ENCODE results near the gene ZSCAN32.

The ZSCAN32 gene

GRCh38 chr16:3377917-3378316 is 22.9 kb downstream of the ZSCAN32 start:
- H3K9me3 ChIP-seq (ENCODE audit: control insufficient read depth, insufficient read depth, low read length): peaks cover 24% of the 10 kb centered on the region
- no peaks in the 10 kb centered on the region for H3K4me1 ChIP-seq (ENCODE audit: insufficient read depth, low read length)
- no peak overlapping the region for H3K9ac ChIP-seq (ENCODE audit: low read depth, low read length)
- H3K36me3 ChIP-seq (ENCODE audit: insufficient read depth, low read length): peaks cover 7% of the 10 kb centered on the region; the same call in 1 of the 2 replicates

GRCh38 chr16:3375680-3376079 is 25.1 kb downstream of the ZSCAN32 start:
- no peaks in the 10 kb centered on the region for H3K4me1 ChIP-seq (ENCODE audit: insufficient read depth, low read length)
- peaks cover 11% of the 10 kb centered on the region for H3K9me3 ChIP-seq (ENCODE audit: control insufficient read depth, insufficient read depth, low read length)
- no peaks in the 10 kb centered on the region for H3K36me3 ChIP-seq (ENCODE audit: insufficient read depth, low read length)
- H3K9ac ChIP-seq (ENCODE audit: low read depth, low read length): no peak overlapping the region

DNA sequence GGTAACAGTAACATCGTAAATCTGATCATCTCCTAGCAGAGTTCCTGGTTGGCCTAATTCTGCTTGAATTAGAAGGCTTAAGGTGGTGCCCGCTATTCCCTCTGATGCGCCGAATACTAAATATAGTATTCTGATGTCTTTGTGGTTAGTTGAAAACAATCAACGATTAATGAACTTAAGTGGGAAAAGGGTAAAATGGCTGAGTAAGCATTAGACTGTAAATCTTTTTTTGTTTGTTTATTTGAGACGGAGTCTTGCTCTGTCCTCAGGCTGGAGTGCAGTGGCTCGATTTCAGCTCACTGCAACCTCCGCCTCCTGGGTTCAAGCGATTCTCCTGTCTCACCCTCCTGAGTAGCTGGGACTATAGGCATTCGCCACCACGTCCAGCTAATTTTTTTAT is 31.7 kb downstream of the ZSCAN32 start:
- Histone ChIP-seq H3K9ac (ENCODE audit: low read depth, low read length) (no peak overlapping the region), H3K4me1 (ENCODE audit: insufficient read depth, low read length) (no peaks in the 10 kb centered on the region), H3K36me3 (ENCODE audit: insufficient read depth, low read length) (no peaks in the 10 kb centered on the region), H3K9me3 (ENCODE audit: control insufficient read depth, insufficient read depth, low read length) (0 out of 2 replicates have a peak, but pooled peaks cover 4% of the 10 kb centered on the region)

- H3K9me3 ChIP-seq (ENCODE audit: control insufficient read depth, insufficient read depth, low read length): 0 out of 2 replicates have a peak, but pooled peaks cover 4% of the 10 kb centered on the region
- no peaks in the 10 kb centered on the region for H3K4me1 ChIP-seq (ENCODE audit: insufficient read depth, low read length)
- H3K36me3 ChIP-seq (ENCODE audit: insufficient read depth, low read length): no peaks in the 10 kb centered on the region
- no peak overlapping the region for H3K9ac ChIP-seq (ENCODE audit: low read depth, low read length)
Observed at GRCh38 chr16:3364774-3365427, 35.9 kb downstream of the ZSCAN32 start.

- 0 out of 2 replicates have a peak, but pooled peaks cover 4% of the 10 kb centered on the region for H3K9me3 ChIP-seq (ENCODE audit: control insufficient read depth, insufficient read depth, low read length)
- no peaks in the 10 kb centered on the region for H3K36me3 ChIP-seq (ENCODE audit: insufficient read depth, low read length)
- H3K4me1 ChIP-seq (ENCODE audit: insufficient read depth, low read length): no peaks in the 10 kb centered on the region
- H3K9ac ChIP-seq (ENCODE audit: low read depth, low read length): no peak overlapping the region
Observed at GRCh38 chr16:3363793-3364192, 37.0 kb downstream of the ZSCAN32 start.

- Histone ChIP-seq H3K9ac (ENCODE audit: low read depth, low read length) (no peak overlapping the region), H3K9me3 (ENCODE audit: control insufficient read depth, insufficient read depth, low read length) (0 out of 2 replicates have a peak, but pooled peaks cover 4% of the 10 kb centered on the region), H3K36me3 (ENCODE audit: insufficient read depth, low read length) (no peaks in the 10 kb centered on the region; the same call in 1 of the 2 replicates), H3K4me1 (ENCODE audit: insufficient read depth, low read length) (no peaks in the 10 kb centered on the region)
Observed at GRCh38 chr16:3362931-3363330, 37.9 kb downstream of the ZSCAN32 start.

DNA sequence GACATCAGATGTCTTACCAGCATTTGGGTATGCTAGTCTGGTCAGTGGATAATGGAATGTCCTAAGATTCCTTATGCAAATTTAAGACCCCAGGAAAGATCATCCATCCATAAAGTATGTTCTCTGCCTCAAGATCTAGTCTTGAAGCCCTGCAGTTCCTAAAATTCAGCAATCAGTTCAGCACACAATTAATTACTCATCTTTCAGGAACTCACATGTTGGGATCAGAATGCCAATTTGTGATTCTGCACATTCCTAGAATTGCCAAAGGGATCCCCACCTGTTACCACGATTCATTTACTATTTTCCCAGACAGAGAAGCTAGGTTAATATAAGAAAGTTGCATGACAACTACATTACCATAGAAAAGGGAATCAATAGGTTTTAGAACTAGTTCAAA is 41.9 kb downstream of the ZSCAN32 start:
- Histone ChIP-seq H3K36me3 (ENCODE audit: insufficient read depth, low read length) (no peaks in the 10 kb centered on the region; the same call in 1 of the 2 replicates), H3K4me1 (ENCODE audit: insufficient read depth, low read length) (no peaks in the 10 kb centered on the region), H3K9ac (ENCODE audit: low read depth, low read length) (no peak overlapping the region), H3K9me3 (ENCODE audit: control insufficient read depth, insufficient read depth, low read length) (no peaks in the 10 kb centered on the region)

- H3K4me1 ChIP-seq (ENCODE audit: insufficient read depth, low read length): no peaks in the 10 kb centered on the region
Observed at GRCh38 chr16:3356118-3356517, 44.7 kb downstream of the ZSCAN32 start.

GRCh38 chr16:3355589-3355988 is 45.2 kb downstream of the ZSCAN32 start, which contains the start of gene OR2C1:
TSS of gene OR2C1 (plus strand) at chr16:3355889. CDS start at chr16:3355941, 52 bp downstream.
- Histone ChIP-seq H3K9ac (ENCODE audit: low read depth, low read length) (no peak within 1 kb of the TSS), H3K4me1 (ENCODE audit: insufficient read depth, low read length) (no peaks in the 10 kb centered on the region), H3K36me3 (ENCODE audit: insufficient read depth, low read length) (no peaks in the 10 kb centered on the region; the same call in 1 of the 2 replicates), H3K9me3 (ENCODE audit: control insufficient read depth, insufficient read depth, low read length) (no peaks in the 10 kb centered on the region)

More at GRCh38 chr16:3356118-3356517, 44.7 kb downstream of the ZSCAN32 start:
- no peak overlapping the region for H3K9ac ChIP-seq (ENCODE audit: low read depth, low read length)
- no peaks in the 10 kb centered on the region for H3K9me3 ChIP-seq (ENCODE audit: control insufficient read depth, insufficient read depth, low read length)
- H3K36me3 ChIP-seq (ENCODE audit: insufficient read depth, low read length): no peaks in the 10 kb centered on the region; the same call in 1 of the 2 replicates

GRCh38 chr16:3349175-3349574 is 51.6 kb downstream of the ZSCAN32 start:
- no peaks in the 10 kb centered on the region for H3K9me3 ChIP-seq (ENCODE audit: control insufficient read depth, insufficient read depth, low read length)
- no peak overlapping the region for H3K9ac ChIP-seq (ENCODE audit: low read depth, low read length)
- H3K4me1 ChIP-seq (ENCODE audit: insufficient read depth, low read length): no peaks in the 10 kb centered on the region
- H3K36me3 ChIP-seq (ENCODE audit: insufficient read depth, low read length): no peaks in the 10 kb centered on the region

DNA sequence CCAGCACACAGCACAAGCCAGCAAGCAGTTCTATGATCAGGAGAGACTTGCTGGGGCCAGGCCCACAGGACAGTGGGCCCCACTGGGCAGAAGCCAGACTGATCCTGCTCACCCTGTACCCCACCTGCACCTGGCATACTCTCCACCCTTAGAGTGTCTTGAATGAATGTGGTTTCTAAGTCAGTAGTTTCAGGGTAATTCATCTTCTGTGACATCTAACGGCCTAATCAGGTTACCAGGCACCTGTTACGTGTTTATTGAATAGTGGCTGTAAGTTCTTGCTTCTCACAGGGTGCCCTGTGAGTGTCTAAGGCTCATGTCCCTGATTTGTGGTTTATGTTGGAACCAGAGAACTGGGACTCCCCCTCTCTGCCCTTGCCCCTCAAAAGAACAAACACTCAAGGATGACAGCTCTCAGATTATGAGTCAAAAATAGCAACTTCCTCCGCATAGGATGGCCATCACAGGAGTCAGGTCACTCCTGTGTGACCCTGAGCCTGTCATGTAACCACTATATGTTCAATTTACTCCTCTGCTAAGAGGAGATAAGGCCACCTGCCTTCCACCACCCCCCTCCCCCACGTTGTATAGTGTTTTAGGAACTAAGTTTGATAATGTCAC is 52.1 kb downstream of the ZSCAN32 start:
- no peaks in the 10 kb centered on the region for H3K4me1 ChIP-seq (ENCODE audit: insufficient read depth, low read length)
- no peaks in the 10 kb centered on the region for H3K9me3 ChIP-seq (ENCODE audit: control insufficient read depth, insufficient read depth, low read length)
- H3K9ac ChIP-seq (ENCODE audit: low read depth, low read length): no peak overlapping the region
- no peaks in the 10 kb centered on the region for H3K36me3 ChIP-seq (ENCODE audit: insufficient read depth, low read length)

DNA sequence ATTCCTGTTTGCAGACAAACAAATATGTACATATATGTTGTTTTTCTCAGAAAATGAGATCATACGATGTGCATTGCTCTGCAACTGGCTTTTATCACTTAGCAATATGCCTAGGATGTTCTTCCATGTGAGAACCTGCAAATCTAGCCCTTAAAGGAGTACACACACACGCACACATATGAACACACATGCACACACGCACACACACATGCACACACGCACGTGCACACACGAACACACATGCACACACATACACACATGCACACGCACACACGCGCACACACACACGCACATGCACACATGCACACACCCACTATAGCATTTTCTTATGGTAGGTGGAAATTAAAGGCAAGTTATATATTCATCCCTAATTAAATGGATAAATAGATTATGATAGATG is 53.2 kb downstream of the ZSCAN32 start:
- H3K36me3 ChIP-seq (ENCODE audit: insufficient read depth, low read length): no peaks in the 10 kb centered on the region

DNA sequence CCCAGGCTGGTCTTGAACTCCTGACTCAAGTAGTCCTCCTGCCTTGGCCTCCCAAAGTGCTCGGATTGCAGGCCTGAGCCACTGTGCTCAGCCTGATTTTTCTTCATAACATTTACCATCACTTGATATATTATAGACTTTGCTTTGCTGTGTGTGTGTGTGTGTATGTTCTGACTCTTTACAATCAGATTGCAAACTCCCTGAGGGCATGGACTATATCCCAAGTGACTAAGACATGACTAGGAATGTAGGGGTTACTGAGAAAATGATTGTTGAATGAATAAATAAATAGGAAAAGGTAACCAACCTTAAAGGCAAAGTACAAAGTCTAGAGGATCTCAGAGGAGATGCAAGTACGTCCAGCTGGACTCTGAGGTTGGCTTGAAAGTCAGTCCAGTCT is 54.8 kb downstream of the ZSCAN32 start:
- Histone ChIP-seq H3K4me1 (ENCODE audit: insufficient read depth, low read length) (no peaks in the 10 kb centered on the region), H3K36me3 (ENCODE audit: insufficient read depth, low read length) (no peaks in the 10 kb centered on the region), H3K9me3 (ENCODE audit: control insufficient read depth, insufficient read depth, low read length) (no peaks in the 10 kb centered on the region), H3K9ac (ENCODE audit: low read depth, low read length) (no peak overlapping the region)

More for the DNA sequence above, 53.2 kb downstream of the ZSCAN32 start:
- H3K9me3 ChIP-seq (ENCODE audit: control insufficient read depth, insufficient read depth, low read length): no peaks in the 10 kb centered on the region
- H3K4me1 ChIP-seq (ENCODE audit: insufficient read depth, low read length): no peaks in the 10 kb centered on the region
- H3K9ac ChIP-seq (ENCODE audit: low read depth, low read length): no peak overlapping the region
